A673 (cell line): ENCODE measurements around the gene PI16. TPM values are rescaled to one million over a fixed set of nuclear protein-coding genes. Genes with fewer than 3 reads are reported as not detected.
A peak's percentile ranks its signal among the peaks of the same experiment; 100 is the strongest.

Experiments
- BruUV-seq: library from RNA; stranded (reverse); fragments of 400-500 nt; replicated peaks from 2 replicates; lab custom pipeline; 2021; lab: Mats Ljungman, UMichigan
- CTCF ChIA-PET: fragments of 300-600 bp; sonication (Branson Sonifier 250); formaldehyde crosslinking; loops from one replicate; lab custom pipeline; 2022; ENCODE audit warnings: antibody characterized with exemption; lab: Charles Lee
- POLR2A ChIA-PET: fragments of 300-600 bp; sonication (Branson Sonifier 250); formaldehyde crosslinking; loops from one replicate; lab custom pipeline; 2022; ENCODE audit warnings: antibody characterized with exemption; ENCODE audit not compliant: low non-redundant PET; lab: Charles Lee
- DNase-seq: peaks from one replicate; pipeline ENCODE4 v3.0.0-alpha.2; 2015; ENCODE audit warnings: low spot score
- H3K27ac ChIP-seq: fragments of 200-600 bp; sonication (generic); 2 replicates; pipeline ENCODE4 v1.5.1; 2016; ENCODE audit warnings: mixed run types, low read depth, mild to moderate bottlenecking, mixed read lengths, antibody characterized with exemption, low read length; ENCODE audit not compliant: poor library complexity, severe bottlenecking
- H3K27me3 ChIP-seq: fragments of 200-600 bp; sonication (generic); replicated peaks from 2 replicates; pipeline ENCODE4 v1.6.1; 2017; ENCODE audit warnings: mixed run types, low read depth, mild to moderate bottlenecking, mixed read lengths, antibody characterized with exemption, low read length; ENCODE audit not compliant: insufficient read depth, poor library complexity
- H3K36me3 ChIP-seq: fragments of 200-600 bp; sonication (generic); 2 replicates; pipeline ENCODE4 v1.6.1; 2016; ENCODE audit warnings: mixed run types, mild to moderate bottlenecking, mixed read lengths, antibody characterized with exemption, low read length; ENCODE audit not compliant: insufficient read depth, poor library complexity, severe bottlenecking
- H3K4me1 ChIP-seq: fragments of 200-600 bp; sonication (generic); 2 replicates; pipeline ENCODE4 v1.6.1; 2017; ENCODE audit warnings: mixed run types, mild to moderate bottlenecking, mixed read lengths, antibody characterized with exemption, low read length; ENCODE audit not compliant: insufficient read depth, poor library complexity, severe bottlenecking
- H3K4me3 ChIP-seq: fragments of 200-600 bp; sonication (generic); 2 replicates; pipeline ENCODE4 v1.5.1; 2016; ENCODE audit warnings: low read depth, mixed run types, mild to moderate bottlenecking, mixed read lengths, low read length; ENCODE audit not compliant: poor library complexity, severe bottlenecking
- H3K9me3 ChIP-seq: fragments of 200-600 bp; sonication (generic); 2 replicates; pipeline ENCODE4 v1.6.1; 2016; ENCODE audit warnings: mixed run types, low read depth, mild to moderate bottlenecking, mixed read lengths, antibody characterized with exemption, low read length; ENCODE audit not compliant: poor library complexity, severe bottlenecking
- CTCF ChIP-seq: fragments of 300-800, 200-600 bp; sonication (generic); conservative IDR thresholded peaks from 2 replicates; pipeline ENCODE4 v1.5.1; 2017; ENCODE audit warnings: low read depth, mild to moderate bottlenecking, antibody characterized with exemption, low read length, moderate library complexity, mixed read lengths
- EZH2 ChIP-seq: fragments of 200-600 bp; sonication (generic); IDR thresholded peaks from 2 replicates; pipeline ENCODE4 v1.6.1; 2017; ENCODE audit warnings: borderline replicate concordance, low read depth, mild to moderate bottlenecking, mixed read lengths, antibody characterized with exemption, low read length; ENCODE audit not compliant: poor library complexity, severe bottlenecking
- intact Hi-C: fragments of 100-400 bp; cut with micrococcal nuclease; formaldehyde crosslinking; loops from one replicate; pipeline ENCODE4 v1.10.0; 2022; ENCODE audit not compliant: unreplicated experiment
- total RNA-seq: library from RNA; stranded (reverse); gene quantifications from 2 replicates; pipeline ENCODE4 v1.2.3, GENCODE V29; 2021

The PI16 gene
- total RNA-seq, 1 experiment from 2014 or later, result not detected

GRCh38 chr6:36976931-36977330, 22.4 kb downstream of the PI16 start:
- ChIA-PET POLR2A (no interaction called here), CTCF (interaction anchor here (0.6 to 1.0 kb wide), 4 partner anchors 9 to 389 kb away, joined by 3 to 5 read pairs (median 4); partner anchors contain the start of gene MTCH1)
- H3K4me3 ChIP-seq, result no peak overlapping the region
- H3K4me1 ChIP-seq, result no peaks in the 10 kb centered on the region
- TF ChIP-seq EZH2 (no peak), CTCF (no peak)
- H3K27ac ChIP-seq, result no peak overlapping the region
- no peaks in the 10 kb centered on the region for H3K9me3 ChIP-seq
- intact Hi-C loops, result no loop called here
- H3K36me3 ChIP-seq, result peaks cover 72% of the 10 kb centered on the region
- H3K27me3 ChIP-seq, result no peaks in the 10 kb centered on the region
- no TSS peak for BruUV-seq
- DNase-seq, result no peak

GRCh38 chr6:36977470-36977941, 23.0 kb downstream of the PI16 start:
- ChIA-PET CTCF (interaction anchor here (0.6 to 1.0 kb wide), 6 partner anchors 8 to 388 kb away, joined by 3 to 5 read pairs (median 4); partner anchors contain the start of gene MTCH1), POLR2A (no interaction called here)
- TF ChIP-seq EZH2 (no peak), CTCF (peak; percentile 58)
- no peak overlapping the region for H3K4me3 ChIP-seq
- H3K36me3 ChIP-seq, result peaks cover 66% of the 10 kb centered on the region
- no TSS peak for BruUV-seq
- no peak overlapping the region for H3K27ac ChIP-seq
- no peaks in the 10 kb centered on the region for H3K9me3 ChIP-seq
- intact Hi-C loops, result no loop called here
- DNase-seq, result peak; percentile 33
- no peaks in the 10 kb centered on the region for H3K27me3 ChIP-seq
- no peaks in the 10 kb centered on the region for H3K4me1 ChIP-seq

- Histone ChIP-seq H3K9me3 (no peaks in the 10 kb centered on the region), H3K27ac (no peak overlapping the region), H3K36me3 (peaks cover 55% of the 10 kb centered on the region), H3K4me1 (peaks cover under 1% of the 10 kb centered on the region), H3K4me3 (no peak overlapping the region), H3K27me3 (no peaks in the 10 kb centered on the region)
- intact Hi-C loops, result no loop called here
- no peak for DNase-seq
- POLR2A ChIA-PET, result no interaction called here
- no peak for TF ChIP-seq EZH2
- no peak for TF ChIP-seq CTCF
- CTCF ChIA-PET, result interaction anchor here (1.1 to 1.4 kb wide), 2 partner anchors 39 to 95 kb away, joined by 3 to 4 read pairs; no protein-coding TSS in a partner anchor
- no TSS peak for BruUV-seq
Observed at GRCh38 chr6:36978421-36979346, 24.1 kb downstream of the PI16 start.
